Panc1 (cell line): Measurements from ENCODE around the gene SPEG. TPM values are rescaled to one million over a fixed set of nuclear protein-coding genes. Genes with fewer than 3 reads are reported as not detected.

Experiments used
- ATAC-seq: fragments of 200-7000 bp; cut with Tn5 transposase; 2 replicates; pipeline ENCODE4 v1.9.1; 2020; ENCODE audit warnings: mild to moderate bottlenecking, moderate library complexity
- BruUV-seq: library from RNA; stranded (reverse); fragments of 400-500 nt; replicated peaks from 2 replicates; lab custom pipeline; 2021; lab: Mats Ljungman, UMichigan
- CTCF ChIA-PET: fragments of 300-600 bp; sonication (Branson Sonifier 250); formaldehyde crosslinking; loops from one replicate; lab custom pipeline; 2022; ENCODE audit warnings: antibody characterized with exemption; lab: Charles Lee
- POLR2A ChIA-PET: fragments of 300-600 bp; sonication (Branson Sonifier 250); formaldehyde crosslinking; loops from one replicate; lab custom pipeline; 2022; ENCODE audit warnings: antibody characterized with exemption; lab: Charles Lee
- DNase-seq: peaks from one replicate; pipeline ENCODE4 v3.0.0-alpha.2; 2010; ENCODE audit warnings: low read depth, low spot score
- H3K27ac ChIP-seq: 2 replicates; pipeline ENCODE4 v1.5.1; 2011; ENCODE audit warnings: mild to moderate bottlenecking, low read length, inconsistent platforms
- H3K27me3 ChIP-seq: fragments of 200-500 bp; sonication (Bioruptor generic); 2 replicates; pipeline ENCODE4 v1.6.0; 2014; ENCODE audit warnings: low read length, inconsistent platforms; ENCODE audit not compliant: control insufficient read depth, insufficient read depth
- H3K36me3 ChIP-seq: fragments of 200-500 bp; sonication (Bioruptor generic); 2 replicates; pipeline ENCODE4 v1.5.1; 2014; ENCODE audit warnings: inconsistent platforms, mild to moderate bottlenecking, low read length, moderate library complexity; ENCODE audit not compliant: control insufficient read depth, insufficient read depth
- H3K4me1 ChIP-seq: 2 replicates; pipeline ENCODE4 v1.5.1; 2011; ENCODE audit warnings: inconsistent platforms, mild to moderate bottlenecking, low read length, moderate library complexity; ENCODE audit not compliant: control insufficient read depth, insufficient read depth
- H3K4me3 ChIP-seq, 2 experiments: 2 replicates each; pipeline ENCODE4 v1.5.1; 2011 to 2012; ENCODE audit warnings: low read depth in 2 of 2, low read length in 2 of 2, mild to moderate bottlenecking in 2 of 2, inconsistent platforms in 1 of 2, moderate library complexity in 1 of 2
- H3K9me3 ChIP-seq: fragments of 200-500 bp; sonication (Bioruptor generic); 2 replicates; pipeline ENCODE4 v1.5.1; 2014; ENCODE audit warnings: low read depth, mild to moderate bottlenecking, inconsistent platforms, low read length, moderate library complexity; ENCODE audit not compliant: control insufficient read depth, insufficient read depth
- CTCF ChIP-seq: fragments of 450-650 bp; IDR thresholded peaks from 2 replicates; pipeline ENCODE4 v1.5.1; 2017; ENCODE audit warnings: mild to moderate bottlenecking
- POLR2AphosphoS5 ChIP-seq: IDR thresholded peaks from 2 replicates; pipeline ENCODE4 v1.6.1; 2012; ENCODE audit warnings: mild to moderate bottlenecking, low read depth, low read length, moderate library complexity
- SIN3A ChIP-seq: IDR thresholded peaks from 2 replicates; pipeline ENCODE4 v1.6.1; 2012; ENCODE audit warnings: low read depth, mild to moderate bottlenecking, low read length, moderate library complexity, borderline replicate concordance; ENCODE audit not compliant: insufficient read depth
- TCF7L2 ChIP-seq: IDR thresholded peaks from 2 replicates; pipeline ENCODE4 v1.6.1; 2011; ENCODE audit warnings: mild to moderate bottlenecking, low read depth, low read length, inconsistent platforms
- in situ Hi-C: cut with HindIII; loops from 2 replicates; pipeline ENCODE4 v1.10.0; 2016; ENCODE audit warnings: low sequenced_read_pairs, low pct_unique_long_range_greater_than_20kb
- intact Hi-C: fragments of 100-400 bp; cut with micrococcal nuclease; formaldehyde crosslinking; loops from one replicate; pipeline ENCODE4 v1.10.0; 2022; ENCODE audit not compliant: unreplicated experiment
- total RNA-seq: library from RNA; stranded (reverse); gene quantifications from one replicate; pipeline ENCODE4 v1.2.1, GENCODE V29; 2021; ENCODE audit not compliant: unreplicated experiment
- TF ChIP-seq, protein P1 (sequence below), 2 experiments: IDR thresholded peaks; 2 replicates each; pipeline ENCODE4 v1.6.1; 2011 to 2012; ENCODE audit warnings: low read depth in 2 of 2, control low read depth in 1 of 2, low read length in 1 of 2, mild to moderate bottlenecking in 1 of 2, moderate library complexity in 1 of 2; ENCODE audit not compliant: insufficient read depth in 1 of 2

The SPEG gene
- total RNA-seq, 1 experiment from 2014 or later, result 3.4 TPM

GRCh38 chr2:219521066-219521880 is 86.6 kb downstream of the SPEG start:
- DNase-seq (no peak), ATAC-seq (peak; percentile 77)
- Histone ChIP-seq H3K27ac (no peak overlapping the region), H3K36me3 (no peaks in the 10 kb centered on the region), H3K27me3 (no peaks in the 10 kb centered on the region), H3K4me3 (no peak overlapping the region), H3K4me1 (peaks cover 10% of the 10 kb centered on the region), H3K9me3 (no peaks in the 10 kb centered on the region)
- ChIA-PET CTCF (interaction anchor here (0.6 to 2.9 kb wide), 10 partner anchors 8 to 123 kb away, joined by 3 to 12 read pairs (median 6); partner anchors contain the start of gene GMPPA), POLR2A (no interaction called here)
- intact Hi-C loops, result no loop called here
- BruUV-seq, result no TSS peak
- no peak for TF ChIP-seq SIN3A
- peak; percentile 88 for TF ChIP-seq CTCF
- in situ Hi-C loops, result no loop called here

- H3K36me3 ChIP-seq, result no peaks in the 10 kb centered on the region
- TF ChIP-seq CTCF (no peak; the same call in 1 of the 2 replicates), SIN3A (no peak), TCF7L2 (no peak), POLR2AphosphoS5 (no peak)
- TF ChIP-seq, protein P1, sequence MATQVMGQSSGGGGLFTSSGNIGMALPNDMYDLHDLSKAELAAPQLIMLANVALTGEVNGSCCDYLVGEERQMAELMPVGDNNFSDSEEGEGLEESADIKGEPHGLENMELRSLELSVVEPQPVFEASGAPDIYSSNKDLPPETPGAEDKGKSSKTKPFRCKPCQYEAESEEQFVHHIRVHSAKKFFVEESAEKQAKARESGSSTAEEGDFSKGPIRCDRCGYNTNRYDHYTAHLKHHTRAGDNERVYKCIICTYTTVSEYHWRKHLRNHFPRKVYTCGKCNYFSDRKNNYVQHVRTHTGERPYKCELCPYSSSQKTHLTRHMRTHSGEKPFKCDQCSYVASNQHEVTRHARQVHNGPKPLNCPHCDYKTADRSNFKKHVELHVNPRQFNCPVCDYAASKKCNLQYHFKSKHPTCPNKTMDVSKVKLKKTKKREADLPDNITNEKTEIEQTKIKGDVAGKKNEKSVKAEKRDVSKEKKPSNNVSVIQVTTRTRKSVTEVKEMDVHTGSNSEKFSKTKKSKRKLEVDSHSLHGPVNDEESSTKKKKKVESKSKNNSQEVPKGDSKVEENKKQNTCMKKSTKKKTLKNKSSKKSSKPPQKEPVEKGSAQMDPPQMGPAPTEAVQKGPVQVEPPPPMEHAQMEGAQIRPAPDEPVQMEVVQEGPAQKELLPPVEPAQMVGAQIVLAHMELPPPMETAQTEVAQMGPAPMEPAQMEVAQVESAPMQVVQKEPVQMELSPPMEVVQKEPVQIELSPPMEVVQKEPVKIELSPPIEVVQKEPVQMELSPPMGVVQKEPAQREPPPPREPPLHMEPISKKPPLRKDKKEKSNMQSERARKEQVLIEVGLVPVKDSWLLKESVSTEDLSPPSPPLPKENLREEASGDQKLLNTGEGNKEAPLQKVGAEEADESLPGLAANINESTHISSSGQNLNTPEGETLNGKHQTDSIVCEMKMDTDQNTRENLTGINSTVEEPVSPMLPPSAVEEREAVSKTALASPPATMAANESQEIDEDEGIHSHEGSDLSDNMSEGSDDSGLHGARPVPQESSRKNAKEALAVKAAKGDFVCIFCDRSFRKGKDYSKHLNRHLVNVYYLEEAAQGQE (IDR thresholded peaks at IDR 0.05; ENCODE audit: insufficient read depth in 1 of 2, low read depth in 2 of 2, low read length in 1 of 2), result no peak
- H3K27ac ChIP-seq, result no peak overlapping the region
- peak overlapping the region in 1 of 2 experiments; percentile 14; a peak in 1 of 4 replicates for H3K4me3 ChIP-seq
- DNase-seq, result no peak
- H3K9me3 ChIP-seq, result no peaks in the 10 kb centered on the region
- intact Hi-C loops (no loop called here), in situ Hi-C loops (no loop called here)
- H3K4me1 ChIP-seq, result peaks cover 10% of the 10 kb centered on the region
- ChIA-PET CTCF (interaction anchor here (0.6 to 2.9 kb wide), 8 partner anchors 8 to 1233 kb away, joined by 3 to 12 read pairs (median 3); no protein-coding TSS in a partner anchor), POLR2A (no interaction called here)
- H3K27me3 ChIP-seq, result no peaks in the 10 kb centered on the region; the same call in 1 of the 2 replicates
- ATAC-seq, result no peak
- BruUV-seq, result no TSS peak
Measured at GRCh38 chr2:219522111-219523030, 87.7 kb downstream of the SPEG start.
